Transverse colon (tissue), 4 donors: ENCODE data around the gene ZNF566.

Source experiments
- EP300 ChIP-seq: sonication (generic); formaldehyde crosslinking; IDR thresholded peaks from one replicate; pipeline ENCODE4 v1.6.1; 2017; ENCODE audit warnings: antibody characterized with exemption, low read depth
- POLR2AphosphoS5 ChIP-seq, 3 donors: sonication (generic); formaldehyde crosslinking; IDR thresholded peaks; one replicate each; pipeline ENCODE4 v1.6.1; 2016; ENCODE audit warnings: antibody characterized with exemption in 3 of 3
- TF ChIP-seq, protein P1 (sequence below), 5 experiments: fragments of 200-600 bp in 3 of 5; fragments of 450-650 bp in 2 of 5; sonication (generic) in 3 of 5; IDR thresholded peaks; 1 replicate in 2 of 5; 2 replicates in 3 of 5; pipeline ENCODE4 v1.5.1; 2016 to 2017; ENCODE audit warnings: antibody characterized with exemption in 5 of 5, inconsistent platforms in 3 of 5, mild to moderate bottlenecking in 2 of 5, moderate library complexity in 1 of 5

DNA sequence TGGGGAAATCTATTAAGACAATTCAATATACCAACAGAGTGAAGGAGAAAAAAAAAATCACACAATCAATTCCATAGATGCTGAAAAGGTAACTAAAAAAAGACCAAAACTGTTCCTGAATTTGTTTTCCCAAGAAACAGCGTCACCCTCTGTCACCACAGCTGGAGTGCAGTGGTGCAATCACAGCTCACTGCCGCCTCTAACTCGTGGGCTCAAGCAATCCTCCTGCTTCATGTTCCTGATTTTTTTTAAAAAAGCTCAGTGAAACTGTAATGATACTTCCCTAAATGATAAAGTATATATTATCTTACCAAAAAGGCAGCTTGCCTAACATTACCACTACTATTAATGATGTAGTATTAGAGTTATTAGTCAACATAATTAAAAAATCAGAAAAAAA lies 90.8 kb downstream of the ZNF566 start:
- TF ChIP-seq, protein P1, sequence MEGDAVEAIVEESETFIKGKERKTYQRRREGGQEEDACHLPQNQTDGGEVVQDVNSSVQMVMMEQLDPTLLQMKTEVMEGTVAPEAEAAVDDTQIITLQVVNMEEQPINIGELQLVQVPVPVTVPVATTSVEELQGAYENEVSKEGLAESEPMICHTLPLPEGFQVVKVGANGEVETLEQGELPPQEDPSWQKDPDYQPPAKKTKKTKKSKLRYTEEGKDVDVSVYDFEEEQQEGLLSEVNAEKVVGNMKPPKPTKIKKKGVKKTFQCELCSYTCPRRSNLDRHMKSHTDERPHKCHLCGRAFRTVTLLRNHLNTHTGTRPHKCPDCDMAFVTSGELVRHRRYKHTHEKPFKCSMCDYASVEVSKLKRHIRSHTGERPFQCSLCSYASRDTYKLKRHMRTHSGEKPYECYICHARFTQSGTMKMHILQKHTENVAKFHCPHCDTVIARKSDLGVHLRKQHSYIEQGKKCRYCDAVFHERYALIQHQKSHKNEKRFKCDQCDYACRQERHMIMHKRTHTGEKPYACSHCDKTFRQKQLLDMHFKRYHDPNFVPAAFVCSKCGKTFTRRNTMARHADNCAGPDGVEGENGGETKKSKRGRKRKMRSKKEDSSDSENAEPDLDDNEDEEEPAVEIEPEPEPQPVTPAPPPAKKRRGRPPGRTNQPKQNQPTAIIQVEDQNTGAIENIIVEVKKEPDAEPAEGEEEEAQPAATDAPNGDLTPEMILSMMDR (IDR thresholded peaks at IDR 0.05), result no peak
- TF ChIP-seq EP300 (no peak), POLR2AphosphoS5 (IDR thresholded peaks at IDR 0.05) (no peak)
